NCI-H446 (cell line): Measurements from ENCODE around the gene HADHA.
"Not testable (repeated sequence)": the region's sequence is repeated elsewhere in the genome, so short reads cannot be mapped to it uniquely, and the experiment has no call there.

Experiments used
- DNase-seq, 2 experiments: peaks; one replicate each; lab custom pipeline; 2025; lab: John Stamatoyannopoulos, UW

The HADHA gene

GRCh38 chr2:26244309-26245230 is at the start of gene HADHA, which contains the start of gene HADHB:
HADHA (minus strand) TSS chr2:26244632; CDS start chr2:26244596, 36 bp downstream.
HADHB (plus strand) TSS chr2:26244939; CDS start chr2:26254255, 9,316 bp downstream.
- peak; percentile 80 to 91 for DNase-seq

GRCh38 chr2:26292646-26293045 is 48.2 kb upstream of the HADHA start:
- no peak for DNase-seq

- no peak for DNase-seq
These were observed 45.6 kb upstream of the HADHA start for GRCh38 chr2:26290001-26290400.

- no peak for DNase-seq
These were observed 41.5 kb upstream of the HADHA start for GRCh38 chr2:26285931-26286330.

- no peak for DNase-seq
These were observed 39.7 kb upstream of the HADHA start for GRCh38 chr2:26284132-26284531.

GRCh38 chr2:26283606-26284005 is 39.2 kb upstream of the HADHA start:
- no peak for DNase-seq

- no peak for DNase-seq
These were observed 36.8 kb upstream of the HADHA start for GRCh38 chr2:26281226-26281625.

GRCh38 chr2:26279886-26280285 is 35.5 kb upstream of the HADHA start:
- DNase-seq: no peak

GRCh38 chr2:26276484-26277227 is 32.2 kb upstream of the HADHA start:
- no peak for DNase-seq

- DNase-seq: peak; percentile 20 to 84
These were observed 29.7 kb upstream of the HADHA start for GRCh38 chr2:26274058-26274613.

GRCh38 chr2:26273501-26273900 is 29.1 kb upstream of the HADHA start:
- no peak for DNase-seq

GRCh38 chr2:26270373-26270772 is 25.9 kb upstream of the HADHA start:
- no peak for DNase-seq

- no peak for DNase-seq
These were observed 25.2 kb upstream of the HADHA start for GRCh38 chr2:26269571-26270158.

- not testable (repeated sequence) for DNase-seq
These were observed 24.4 kb upstream of the HADHA start for GRCh38 chr2:26268670-26269385.

- DNase-seq: no peak
These were observed 23.8 kb upstream of the HADHA start for GRCh38 chr2:26268213-26268612.

GRCh38 chr2:26258836-26259235 is 14.4 kb upstream of the HADHA start:
- not testable (repeated sequence) for DNase-seq

- no peak for DNase-seq
These were observed 11.4 kb upstream of the HADHA start for GRCh38 chr2:26255759-26256384.

- DNase-seq: peak; percentile 70 to 91
These were observed 7.5 kb upstream of the HADHA start for GRCh38 chr2:26251893-26252292.

- no peak for DNase-seq
These were observed 5.2 kb upstream of the HADHA start for GRCh38 chr2:26249625-26250024.

- no peak for DNase-seq
These were observed 2.4 kb upstream of the HADHA start for GRCh38 chr2:26246818-26247217.

- no peak for DNase-seq
These were observed 1.4 kb upstream of the HADHA start for GRCh38 chr2:26245810-26246209.
